Trophoblast cell (in vitro differentiated cells and primary cell): ENCODE results near the gene UNK.
"Not testable (repeated sequence)": the region's sequence is repeated elsewhere in the genome, so short reads cannot be mapped to it uniquely, and the experiment has no call there.

Experiments used
- DNase-seq, 2 donors: peaks; one replicate each; pipeline ENCODE4 v3.0.0-alpha.2; 2016
- H2AFZ ChIP-seq: 2 replicates; pipeline ENCODE4 v1.6.1; 2013; ENCODE audit warnings: low read length, moderate library complexity, mild to moderate bottlenecking; ENCODE audit not compliant: insufficient read depth, poor library complexity
- H2AK5ac ChIP-seq: 2 replicates; pipeline ENCODE4 v1.6.1; 2013; ENCODE audit warnings: mild to moderate bottlenecking, low read length
- H2BK120ac ChIP-seq: 2 replicates; pipeline ENCODE4 v1.6.1; 2013; ENCODE audit warnings: low read length, mild to moderate bottlenecking, moderate library complexity; ENCODE audit not compliant: insufficient read depth, poor library complexity
- H2BK12ac ChIP-seq: 2 replicates; pipeline ENCODE4 v1.6.1; 2013; ENCODE audit warnings: mild to moderate bottlenecking, low read length, moderate library complexity
- H2BK5ac ChIP-seq: 2 replicates; pipeline ENCODE4 v1.6.1; 2013; ENCODE audit warnings: low read length, low read depth, moderate library complexity, mild to moderate bottlenecking; ENCODE audit not compliant: poor library complexity
- H3K14ac ChIP-seq: 2 replicates; pipeline ENCODE4 v1.6.1; 2013; ENCODE audit warnings: mild to moderate bottlenecking, low read length
- H3K18ac ChIP-seq: 2 replicates; pipeline ENCODE4 v1.6.1; 2013; ENCODE audit warnings: mild to moderate bottlenecking, low read length
- H3K23ac ChIP-seq: 2 replicates; pipeline ENCODE4 v1.6.1; 2013; ENCODE audit warnings: low read length
- H3K27ac ChIP-seq: 2 replicates; pipeline ENCODE4 v1.5.1; 2013; ENCODE audit warnings: low read depth, mild to moderate bottlenecking, inconsistent platforms, low read length, moderate library complexity
- H3K27me3 ChIP-seq: 2 replicates; pipeline ENCODE4 v1.6.1; 2013; ENCODE audit warnings: inconsistent platforms, mild to moderate bottlenecking, low read length, moderate library complexity; ENCODE audit not compliant: insufficient read depth
- H3K36me3 ChIP-seq, 2 experiments: 1 replicate in 1 of 2; 2 replicates in 1 of 2; pipeline ENCODE4 v1.6.1; 2013; ENCODE audit warnings: low read length in 2 of 2, mild to moderate bottlenecking in 2 of 2, moderate library complexity in 1 of 2; ENCODE audit not compliant: insufficient read depth in 2 of 2, control insufficient read depth in 1 of 2
- H3K4ac ChIP-seq: 2 replicates; pipeline ENCODE4 v1.6.1; 2013; ENCODE audit warnings: low read depth, mild to moderate bottlenecking, low read length, moderate library complexity
- H3K4me1 ChIP-seq, 2 experiments: 1 replicate in 1 of 2; 2 replicates in 1 of 2; pipeline ENCODE4 v1.6.1; 2013; ENCODE audit warnings: low read length in 2 of 2, mild to moderate bottlenecking in 2 of 2, moderate library complexity in 1 of 2; ENCODE audit not compliant: insufficient read depth in 2 of 2, control insufficient read depth in 1 of 2
- H3K4me2 ChIP-seq: 2 replicates; pipeline ENCODE4 v1.6.1; 2013; ENCODE audit warnings: inconsistent platforms, mild to moderate bottlenecking, low read length, moderate library complexity
- H3K4me3 ChIP-seq: 2 replicates; pipeline ENCODE4 v1.5.1; 2013; ENCODE audit warnings: mild to moderate bottlenecking, low read depth, low read length, inconsistent platforms
- H3K79me1 ChIP-seq: one replicate; pipeline ENCODE4 v1.6.1; 2013; ENCODE audit warnings: low read length
- H3K79me2 ChIP-seq: 2 replicates; pipeline ENCODE4 v1.6.1; 2013; ENCODE audit warnings: low read length, mild to moderate bottlenecking; ENCODE audit not compliant: control insufficient read depth, insufficient read depth, poor library complexity
- H3K9ac ChIP-seq: 2 replicates; pipeline ENCODE4 v1.6.1; 2013; ENCODE audit warnings: mild to moderate bottlenecking, low read length
- H3K9me3 ChIP-seq: 2 replicates; pipeline ENCODE4 v1.6.1; 2013; ENCODE audit warnings: low read depth, mild to moderate bottlenecking, control low read depth, inconsistent platforms, low read length; ENCODE audit not compliant: insufficient read depth
- H4K12ac ChIP-seq: 2 replicates; pipeline ENCODE4 v1.6.1; 2013; ENCODE audit warnings: low read depth, mild to moderate bottlenecking, low read length, moderate library complexity
- H4K8ac ChIP-seq: 2 replicates; pipeline ENCODE4 v1.6.1; 2013; ENCODE audit warnings: low read depth, mild to moderate bottlenecking, low read length, moderate library complexity
- H4K91ac ChIP-seq: one replicate; pipeline ENCODE4 v1.6.1; 2013; ENCODE audit warnings: low read depth, mild to moderate bottlenecking, low read length, moderate library complexity
- WGBS: extraction: QIAGEN DNeasy Blood & Tissue Kit; methylation state at CpG from one replicate; pipeline ENCODE4 v1.1.7; 2013; ENCODE audit warnings: missing lambda C conversion rate; ENCODE audit not compliant: insufficient read length, insufficient coverage; ENCODE audit errors: extremely low coverage; 5-methylcytosine and 5-hydroxymethylcytosine counted together

UNK gene

GRCh38 chr17:75869282-75870141, 84.9 kb downstream of the UNK start:
- H3K4ac ChIP-seq = no peak overlapping the region
- no peaks in the 10 kb centered on the region for H3K79me1 ChIP-seq
- no peak overlapping the region for H3K27ac ChIP-seq
- peaks cover 2% of the 10 kb centered on the region for H3K9me3 ChIP-seq
- H4K91ac ChIP-seq = no peak overlapping the region
- no peak overlapping the region for H3K4me3 ChIP-seq
- H2BK5ac ChIP-seq = no peak overlapping the region
- no peaks in the 10 kb centered on the region for H3K79me2 ChIP-seq
- no peak overlapping the region for H4K12ac ChIP-seq
- no peaks in the 10 kb centered on the region for H3K36me3 ChIP-seq
- peaks cover 7 to 9% of the 10 kb centered on the region in 2 experiments for H3K4me1 ChIP-seq
- no peak overlapping the region for H3K9ac ChIP-seq
- no peak overlapping the region for H4K8ac ChIP-seq
- DNase-seq = no peak
- no peak overlapping the region for H2AK5ac ChIP-seq
- H2BK120ac ChIP-seq = no peak overlapping the region
- H3K4me2 ChIP-seq = no peak overlapping the region
- H2AFZ ChIP-seq = no peak overlapping the region
- no peak overlapping the region for H3K14ac ChIP-seq
- no CpG with 5 or more reads among the region's 23 CpGs for WGBS
- no peak overlapping the region for H3K23ac ChIP-seq
- no peak overlapping the region for H3K18ac ChIP-seq
- no peaks in the 10 kb centered on the region for H3K27me3 ChIP-seq
- H2BK12ac ChIP-seq = no peak overlapping the region

- H4K91ac ChIP-seq, H2BK5ac ChIP-seq, H3K23ac ChIP-seq, H3K4me3 ChIP-seq, H3K4me2 ChIP-seq, H3K27me3 ChIP-seq, H3K14ac ChIP-seq, H3K4ac ChIP-seq, H2BK120ac ChIP-seq, H3K36me3 ChIP-seq, H4K12ac ChIP-seq, H3K79me1 ChIP-seq, H2BK12ac ChIP-seq, H3K27ac ChIP-seq, H4K8ac ChIP-seq, H3K18ac ChIP-seq, H3K79me2 ChIP-seq, DNase-seq, H3K4me1 ChIP-seq, H3K9me3 ChIP-seq, H2AFZ ChIP-seq, H3K9ac ChIP-seq, H2AK5ac ChIP-seq: not testable (repeated sequence)
- no CpG with 5 or more reads among the region's 10 CpGs for WGBS
Observed at GRCh38 chr17:75870228-75870627, 85.6 kb downstream of the UNK start.

- H3K36me3 ChIP-seq = no peaks in the 10 kb centered on the region
- no peak overlapping the region for H3K23ac ChIP-seq
- no peak overlapping the region for H2BK120ac ChIP-seq
- H4K8ac ChIP-seq = no peak overlapping the region
- peaks cover 2% of the 10 kb centered on the region for H3K9me3 ChIP-seq
- H3K4ac ChIP-seq = no peak overlapping the region
- no peak overlapping the region for H2BK12ac ChIP-seq
- peaks cover 9% of the 10 kb centered on the region for H3K27me3 ChIP-seq
- H3K27ac ChIP-seq = no peak overlapping the region
- H2AK5ac ChIP-seq = no peak overlapping the region
- peak in 1 of 2 donors; percentile 32 for DNase-seq
- H3K4me2 ChIP-seq = peak overlapping the region; percentile 19
- H3K9ac ChIP-seq = no peak overlapping the region
- H3K4me3 ChIP-seq = no peak overlapping the region
- no peaks in the 10 kb centered on the region for H3K79me1 ChIP-seq
- no peaks in the 10 kb centered on the region for H3K79me2 ChIP-seq
- H4K91ac ChIP-seq = no peak overlapping the region
- H3K4me1 ChIP-seq = peaks cover 12 to 18% of the 10 kb centered on the region in 2 experiments
- WGBS = no CpG with 5 or more reads among the region's 13 CpGs
- no peak overlapping the region for H2AFZ ChIP-seq
- no peak overlapping the region for H2BK5ac ChIP-seq
- H3K14ac ChIP-seq = no peak overlapping the region
- H3K18ac ChIP-seq = no peak overlapping the region
- no peak overlapping the region for H4K12ac ChIP-seq
Observed at GRCh38 chr17:75872434-75873351, 88.1 kb downstream of the UNK start.

- Histone ChIP-seq H3K14ac (no peak overlapping the region), H3K27ac (no peak overlapping the region), H4K8ac (no peak overlapping the region), H3K4me1 (peaks cover 18 to 28% of the 10 kb centered on the region in 2 experiments), H4K12ac (no peak overlapping the region), H3K4ac (no peak overlapping the region), H2AFZ (no peak overlapping the region), H3K27me3 (peaks cover 19% of the 10 kb centered on the region), H3K4me2 (no peak overlapping the region), H2BK120ac (no peak overlapping the region), H4K91ac (no peak overlapping the region), H3K23ac (no peak overlapping the region), H3K18ac (no peak overlapping the region), H2AK5ac (no peak overlapping the region), H3K79me1 (no peaks in the 10 kb centered on the region), H2BK5ac (no peak overlapping the region), H3K79me2 (no peaks in the 10 kb centered on the region), H3K4me3 (no peak overlapping the region), H3K9ac (no peak overlapping the region), H3K36me3 (no peaks in the 10 kb centered on the region), H2BK12ac (no peak overlapping the region), H3K9me3 (peaks cover 3% of the 10 kb centered on the region)
- WGBS = no CpG with 5 or more reads among the region's 11 CpGs
- no peak for DNase-seq
Observed at GRCh38 chr17:75873587-75874322, 89.1 kb downstream of the UNK start.
